Erythroblast (primary cell): ENCODE results near the gene ODF2.
"Not testable (repeated sequence)": the region's sequence is repeated elsewhere in the genome, so short reads cannot be mapped to it uniquely, and the experiment has no call there.

Experiments
- DNase-seq, 2 experiments: peaks; one replicate each; lab custom pipeline; 2025; lab: John Stamatoyannopoulos, UW
- GATA1 ChIP-seq: IDR thresholded peaks from 2 replicates; pipeline ENCODE4 v1.6.1; 2011; ENCODE audit warnings: low read depth, mild to moderate bottlenecking, control low read depth, low read length, moderate library complexity
- POLR2A ChIP-seq: IDR thresholded peaks from 2 replicates; pipeline ENCODE4 v1.6.1; 2011; ENCODE audit warnings: mild to moderate bottlenecking, low read length

ODF2 gene

DNA sequence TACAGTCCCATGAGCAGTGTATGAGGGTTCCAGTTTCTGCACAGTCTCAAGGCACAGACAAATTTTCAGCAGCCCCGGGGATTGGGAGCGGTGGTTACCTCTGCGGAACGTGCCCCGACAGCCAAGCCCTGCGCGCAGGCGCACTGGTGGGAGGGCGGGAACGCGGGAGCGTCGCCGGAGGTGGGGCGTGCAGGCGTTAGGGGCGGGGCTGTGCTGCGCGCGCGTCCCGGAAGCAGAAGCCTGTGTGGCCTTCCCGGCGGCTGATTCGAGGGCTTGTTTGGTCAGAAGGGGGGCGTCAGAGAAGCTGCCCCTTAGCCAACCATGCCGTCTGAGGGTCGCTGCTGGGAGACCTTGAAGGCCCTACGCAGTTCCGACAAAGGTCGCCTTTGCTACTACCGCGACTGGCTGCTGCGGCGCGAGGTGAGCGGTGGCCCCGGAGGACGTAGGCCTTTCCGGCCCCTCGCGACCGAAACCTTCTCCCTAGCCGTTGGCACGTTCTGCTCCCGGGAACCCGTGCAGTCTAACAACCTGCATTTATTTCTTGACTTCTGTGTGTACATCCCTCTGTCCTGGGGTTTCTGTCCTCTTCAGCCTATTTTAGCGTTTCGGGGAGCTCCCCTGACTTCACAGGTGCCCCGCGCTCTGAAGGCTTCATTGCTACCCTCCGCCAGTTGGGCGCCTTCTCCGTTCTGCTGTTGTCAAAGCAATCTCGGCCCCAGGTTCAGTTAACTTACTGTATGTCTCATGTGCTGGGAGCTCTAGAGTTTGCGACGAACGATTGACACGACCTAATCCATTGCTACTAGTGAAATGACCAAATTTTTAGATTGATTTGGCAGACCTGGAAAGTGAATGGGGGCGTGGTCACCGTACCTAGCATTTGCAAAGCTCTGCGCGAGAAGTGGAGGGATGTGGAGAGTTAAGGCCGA is 48.9 kb downstream of the ODF2 start, which contains the start of gene GLE1:
Gene GLE1 (plus strand): TSS at position 235 of the 929 bp plus-strand sequence. CDS start 87 bp downstream, at position 322.
- peak; percentile 96 to 98 for DNase-seq
- TF ChIP-seq POLR2A = peak; percentile 83
- TF ChIP-seq GATA1 = no peak

DNA sequence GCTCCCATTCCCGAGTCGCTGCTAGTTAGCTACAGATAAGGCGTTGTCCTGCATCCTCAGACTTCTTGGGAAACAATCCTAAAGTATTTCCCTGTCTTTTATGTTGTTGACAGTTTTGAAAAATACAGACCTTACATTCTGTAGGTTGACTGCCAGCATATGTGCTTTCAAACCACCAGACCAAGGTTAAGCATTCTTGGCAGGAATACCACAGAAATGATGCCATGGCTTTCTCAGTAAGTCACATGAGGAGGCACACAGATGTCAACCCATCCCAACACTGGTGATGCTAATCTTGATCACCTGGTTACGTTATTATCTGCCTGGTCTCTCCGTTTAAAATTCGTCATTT is 49.6 kb downstream of the ODF2 start:
- no peak for DNase-seq

DNA sequence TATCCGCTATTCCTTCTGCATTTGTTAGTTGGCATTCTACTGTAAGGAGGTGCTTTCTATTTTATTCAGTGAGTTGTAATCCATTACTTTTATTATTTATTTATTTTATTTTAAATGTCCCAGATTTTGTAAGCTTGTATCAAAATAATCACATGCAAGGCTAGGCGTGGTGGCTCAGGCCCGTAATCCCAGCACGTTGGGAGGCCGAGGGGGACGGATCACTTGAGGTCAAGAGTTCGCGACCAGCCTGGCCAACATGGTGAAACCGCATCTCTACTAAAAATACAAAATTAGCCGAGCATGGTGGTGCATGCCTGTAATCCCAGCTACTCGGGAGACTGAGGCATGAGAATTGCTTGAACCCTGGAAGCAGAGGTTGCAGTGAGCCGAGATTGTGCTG is 50.1 kb downstream of the ODF2 start:
- not testable (repeated sequence) for DNase-seq

More for the DNA sequence above, 49.6 kb downstream of the ODF2 start:
- TF ChIP-seq GATA1 (no peak), POLR2A (no peak)

DNA sequence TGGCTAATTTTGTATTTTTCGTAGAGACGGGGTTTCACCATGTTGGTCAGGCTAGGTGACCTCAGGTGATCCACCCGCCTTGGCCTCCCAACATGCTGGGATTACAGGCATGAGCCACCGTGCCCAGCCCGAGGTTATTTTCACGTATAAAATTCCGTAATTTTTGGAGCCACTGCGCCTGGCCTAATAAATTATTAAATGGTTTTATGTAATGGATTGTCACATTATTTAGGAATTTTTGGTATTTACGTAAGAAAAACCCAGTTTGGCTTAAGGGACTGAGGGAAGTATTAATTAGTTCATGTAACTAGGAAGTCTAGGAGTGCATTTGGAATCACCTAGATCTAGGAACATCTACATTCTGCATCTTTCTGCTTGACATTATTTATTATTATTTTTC is 57.0 kb downstream of the ODF2 start:
- no peak for DNase-seq
- TF ChIP-seq POLR2A = no peak
- TF ChIP-seq GATA1 = no peak

- DNase-seq = no peak
- TF ChIP-seq POLR2A (no peak), GATA1 (no peak)
Observed at GRCh38 chr9:128521956-128522355, 66.2 kb downstream of the ODF2 start.

DNA sequence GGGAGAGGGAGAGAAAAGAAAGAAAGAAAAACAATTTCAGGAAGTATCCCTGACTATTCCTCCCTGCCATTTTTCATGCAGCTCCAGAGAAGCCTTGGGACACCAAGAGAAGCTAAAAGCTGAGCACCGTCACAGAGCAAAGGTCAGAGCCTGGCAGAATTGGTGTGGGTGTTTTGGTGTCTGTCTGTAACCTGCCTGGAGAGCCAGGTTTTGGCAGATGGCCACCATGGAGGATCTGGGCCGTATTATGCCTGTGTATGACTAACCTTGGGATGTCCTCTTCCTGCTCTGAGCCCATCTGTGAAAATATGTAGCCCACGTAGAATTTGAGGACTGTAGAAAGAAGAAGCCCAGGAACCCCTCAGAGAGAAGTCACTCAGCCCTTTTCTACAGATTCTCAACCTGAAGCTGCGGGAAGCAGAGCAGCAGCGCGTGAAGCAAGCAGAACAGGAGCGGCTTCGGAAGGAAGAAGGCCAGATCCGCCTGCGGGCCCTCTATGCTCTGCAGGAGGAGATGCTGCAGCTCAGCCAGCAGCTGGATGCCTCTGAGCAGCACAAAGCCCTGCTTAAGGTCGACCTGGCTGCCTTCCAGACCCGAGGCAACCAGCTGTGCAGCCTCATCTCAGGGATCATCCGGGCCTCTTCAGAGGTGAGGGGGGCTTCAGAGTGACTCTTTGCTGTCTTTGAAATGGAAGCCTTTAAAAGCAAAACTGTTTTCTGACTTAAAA is 67.6 kb downstream of the ODF2 start:
- TF ChIP-seq GATA1 (no peak), POLR2A (no peak)
- DNase-seq = no peak

DNA sequence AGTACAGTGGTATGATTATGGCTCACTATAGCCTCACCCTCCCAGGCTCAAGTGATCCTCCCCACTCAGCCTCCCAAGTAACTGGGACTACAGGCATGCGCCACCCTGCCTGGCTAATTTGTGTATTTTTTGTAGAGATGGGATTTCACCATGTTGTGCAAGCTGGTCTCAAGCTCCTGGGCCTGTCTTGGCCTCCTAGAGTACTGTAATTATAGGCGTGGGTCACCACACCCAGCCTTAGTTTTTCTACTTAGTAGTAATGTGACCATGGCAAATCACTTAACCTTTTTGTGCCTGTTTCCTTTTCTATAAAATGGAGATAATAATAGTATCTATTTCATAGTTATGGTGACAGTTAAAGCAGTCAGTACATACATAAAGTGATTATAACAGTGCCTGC is 70.9 kb downstream of the ODF2 start:
- TF ChIP-seq GATA1 (no peak), POLR2A (no peak)
- peak in 1 of 2 experiments; percentile 29 for DNase-seq

GRCh38 chr9:128528445-128529160 is 72.8 kb downstream of the ODF2 start:
- TF ChIP-seq GATA1 (no peak), POLR2A (no peak)
- no peak for DNase-seq

- DNase-seq = no peak
- no peak for TF ChIP-seq GATA1
- TF ChIP-seq POLR2A = no peak
Observed at GRCh38 chr9:128529191-128529590, 73.4 kb downstream of the ODF2 start.

GRCh38 chr9:128532581-128532980 is 76.8 kb downstream of the ODF2 start:
- DNase-seq = no peak
- no peak for TF ChIP-seq POLR2A
- TF ChIP-seq GATA1 = no peak

DNA sequence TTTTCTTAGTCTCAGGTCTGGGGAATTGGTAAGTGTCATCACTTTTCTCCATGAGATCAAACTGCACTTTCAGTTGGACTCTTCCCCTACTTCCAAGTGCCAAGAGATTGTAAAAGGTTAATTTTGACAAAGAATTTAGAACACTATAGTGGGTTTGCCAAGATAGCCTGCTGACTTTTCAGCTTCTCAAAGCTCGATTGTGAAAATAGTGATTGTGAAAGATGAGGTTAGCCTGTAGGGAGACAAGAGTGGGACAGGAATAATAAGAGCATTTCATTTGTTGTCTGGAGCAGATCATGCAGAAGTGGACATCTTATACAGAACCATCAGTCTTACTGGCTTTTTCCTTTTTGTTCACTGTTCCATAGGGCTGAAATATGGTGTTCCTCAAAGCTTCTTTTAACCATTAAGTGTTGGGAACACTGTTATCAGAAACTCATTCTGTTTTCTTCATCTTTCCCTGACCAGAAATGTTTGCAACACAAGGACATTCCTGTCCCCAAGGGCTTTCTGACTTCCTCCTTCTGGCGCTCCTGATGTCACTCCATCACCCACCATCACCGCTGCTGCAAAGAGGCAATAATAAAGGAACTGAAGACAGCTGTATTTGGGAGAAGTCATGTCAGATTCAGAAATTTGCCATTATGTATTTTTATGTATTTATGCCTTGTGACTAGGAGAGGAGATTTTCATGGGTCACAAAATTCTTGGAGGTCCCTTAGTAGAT is 85.0 kb downstream of the ODF2 start:
- no peak for TF ChIP-seq GATA1
- no peak for TF ChIP-seq POLR2A
- DNase-seq = no peak

- no peak for DNase-seq
- TF ChIP-seq POLR2A (no peak), GATA1 (no peak)
Observed at GRCh38 chr9:128546504-128546903, 90.7 kb downstream of the ODF2 start.

GRCh38 chr9:128548876-128549275 is 93.1 kb downstream of the ODF2 start:
- DNase-seq = no peak
- TF ChIP-seq GATA1 = no peak
- no peak for TF ChIP-seq POLR2A
